GM18867 (cell line): ENCODE measurements around the gene IPCEF1.
"Not testable (repeated sequence)": the region's sequence is repeated elsewhere in the genome, so short reads cannot be mapped to it uniquely, and the experiment has no call there.

Source experiments
- ATAC-seq: cut with Tn5 transposase; IDR thresholded peaks from one replicate; pipeline ENCODE4 v1.9.1; 2021; ENCODE audit warnings: mild to moderate bottlenecking, moderate library complexity; ENCODE audit not compliant: unreplicated experiment

IPCEF1 gene

GRCh38 chr6:154172393-154172792 is 184.2 kb downstream of the IPCEF1 start:
- ATAC-seq = not testable (repeated sequence)

- no peak for ATAC-seq
Observed at GRCh38 chr6:154170106-154170505, 186.5 kb downstream of the IPCEF1 start.

- ATAC-seq = no peak
Observed at GRCh38 chr6:154169193-154169847, 187.3 kb downstream of the IPCEF1 start.

- ATAC-seq = no peak
Observed at GRCh38 chr6:154167126-154167525, 189.5 kb downstream of the IPCEF1 start.

- ATAC-seq = no peak
Observed at GRCh38 chr6:154166140-154166539, 190.5 kb downstream of the IPCEF1 start.

GRCh38 chr6:154165478-154165877 is 191.1 kb downstream of the IPCEF1 start:
- no peak for ATAC-seq

GRCh38 chr6:154164397-154164796 is 192.2 kb downstream of the IPCEF1 start:
- no peak for ATAC-seq

- ATAC-seq = peak; percentile 61
Observed at GRCh38 chr6:154161689-154162088, 194.9 kb downstream of the IPCEF1 start.

- ATAC-seq = no peak
Observed at GRCh38 chr6:154159126-154159525, 197.5 kb downstream of the IPCEF1 start.

GRCh38 chr6:154157706-154158105 is 198.9 kb downstream of the IPCEF1 start:
- ATAC-seq = no peak

GRCh38 chr6:154157082-154157481 is 199.5 kb downstream of the IPCEF1 start:
- ATAC-seq = peak; percentile 47

- peak; percentile 65 for ATAC-seq
Observed at GRCh38 chr6:154156135-154156896, 200.3 kb downstream of the IPCEF1 start.

GRCh38 chr6:154154389-154154967 is 202.1 kb downstream of the IPCEF1 start:
- no peak for ATAC-seq

- peak; percentile 84 for ATAC-seq
Observed at GRCh38 chr6:154143753-154144152, 212.8 kb downstream of the IPCEF1 start.

GRCh38 chr6:154140743-154141142 is 215.9 kb downstream of the IPCEF1 start:
- ATAC-seq = no peak

GRCh38 chr6:154139892-154140291 is 216.7 kb downstream of the IPCEF1 start:
- no peak for ATAC-seq

- no peak for ATAC-seq
Observed at GRCh38 chr6:154138793-154139192, 217.8 kb downstream of the IPCEF1 start.

- ATAC-seq = peak; percentile 47
Observed at GRCh38 chr6:154134471-154135147, 222.0 kb downstream of the IPCEF1 start.

GRCh38 chr6:154127657-154128056 is 228.9 kb downstream of the IPCEF1 start:
- no peak for ATAC-seq

GRCh38 chr6:154125421-154125820 is 231.2 kb downstream of the IPCEF1 start:
- no peak for ATAC-seq

GRCh38 chr6:154123155-154123956 is 233.2 kb downstream of the IPCEF1 start:
- no peak for ATAC-seq
